Measurements from ENCODE around the gene PDE4D. TPM values are rescaled to one million over a fixed set of nuclear protein-coding genes. Genes with fewer than 3 reads are reported as not detected.

Gene PDE4D
- total and polyA plus RNA-seq, 10 of the 15 experiments (the other 5 are each of a cell fraction or from before 2014, with no cell fraction given) = 0.87 to 4.1 (median 2.2) TPM

DNA sequence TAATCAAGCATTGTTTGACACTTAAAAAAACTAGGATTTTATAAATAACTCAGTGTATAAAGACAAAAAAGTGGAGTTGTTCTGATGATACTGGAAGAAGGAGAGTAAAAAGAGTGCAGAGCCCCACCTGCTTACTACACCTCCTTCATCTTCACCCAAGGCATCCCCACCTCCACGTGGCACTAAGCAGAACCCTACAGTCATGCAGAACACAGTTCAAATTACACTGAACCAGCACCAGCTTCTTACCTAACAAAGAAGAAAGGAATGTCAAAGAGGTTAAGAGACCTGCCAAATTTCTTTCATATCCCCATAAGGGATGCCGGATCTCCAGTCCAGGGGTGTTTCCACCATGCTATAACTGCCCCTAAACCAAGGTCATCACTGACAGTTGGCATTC lies 55.5 kb downstream of the PDE4D start:
- in situ Hi-C loops (cut with MboI) = no loop called here
- Histone ChIP-seq H3K9ac (ENCODE audit: control insufficient read depth, insufficient read depth, low read length) (no peak overlapping the region), H3K4me3 (no peak overlapping the region), H4K20me1 (ENCODE audit: control insufficient read depth, insufficient read depth) (no peaks in the 10 kb centered on the region), H2AFZ (ENCODE audit: control insufficient read depth, low read depth, low read length) (no peak overlapping the region), H3K27ac (ENCODE audit: control insufficient read depth, insufficient read depth) (no peak overlapping the region), H3K4me2 (ENCODE audit: control insufficient read depth, insufficient read depth) (no peak overlapping the region), H3K4me1 (ENCODE audit: control insufficient read depth, insufficient read depth, low read length) (no peaks in the 10 kb centered on the region), H3K79me2 (ENCODE audit: control insufficient read depth, insufficient read depth, low read length) (no peaks in the 10 kb centered on the region), H3K9me3 (replicated peaks; ENCODE audit: control insufficient read depth, insufficient read depth, low read length) (no peaks in the 10 kb centered on the region), H3K36me3 (ENCODE audit: control insufficient read depth in 2 of 2, insufficient read depth in 2 of 2, low read length in 1 of 2) (no peaks in the 10 kb centered on the region), H3K27me3 (replicated peaks in 1 of 2; ENCODE audit: control insufficient read depth in 2 of 2, insufficient read depth in 2 of 2, low read length in 1 of 2) (no peaks in the 10 kb centered on the region)
- CTCF ChIA-PET = no interaction called here
- POLR2A ChIA-PET = no interaction called here
- DNase-seq (ENCODE audit: low read depth, low spot score) = no peak
- SMC1A ChIA-PET (ENCODE audit: uncharacterized antibody, unreplicated experiment) = interaction anchor here (0.7 kb wide), 1 partner anchor 265 kb away, joined by 3 read pairs; no protein-coding TSS in a partner anchor
- FAIRE-seq = no peak
- TF ChIP-seq, protein P1, sequence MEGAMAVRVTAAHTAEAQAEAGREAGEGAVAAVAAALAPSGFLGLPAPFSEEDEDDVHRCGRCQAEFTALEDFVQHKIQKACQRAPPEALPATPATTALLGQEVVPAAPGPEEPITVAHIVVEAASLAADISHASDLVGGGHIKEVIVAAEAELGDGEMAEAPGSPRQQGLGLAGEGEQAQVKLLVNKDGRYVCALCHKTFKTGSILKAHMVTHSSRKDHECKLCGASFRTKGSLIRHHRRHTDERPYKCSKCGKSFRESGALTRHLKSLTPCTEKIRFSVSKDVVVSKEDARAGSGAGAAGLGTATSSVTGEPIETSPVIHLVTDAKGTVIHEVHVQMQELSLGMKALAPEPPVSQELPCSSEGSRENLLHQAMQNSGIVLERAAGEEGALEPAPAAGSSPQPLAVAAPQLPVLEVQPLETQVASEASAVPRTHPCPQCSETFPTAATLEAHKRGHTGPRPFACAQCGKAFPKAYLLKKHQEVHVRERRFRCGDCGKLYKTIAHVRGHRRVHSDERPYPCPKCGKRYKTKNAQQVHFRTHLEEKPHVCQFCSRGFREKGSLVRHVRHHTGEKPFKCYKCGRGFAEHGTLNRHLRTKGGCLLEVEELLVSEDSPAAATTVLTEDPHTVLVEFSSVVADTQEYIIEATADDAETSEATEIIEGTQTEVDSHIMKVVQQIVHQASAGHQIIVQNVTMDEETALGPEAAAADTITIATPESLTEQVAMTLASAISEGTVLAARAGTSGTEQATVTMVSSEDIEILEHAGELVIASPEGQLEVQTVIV (IDR thresholded peaks at IDR 0.05; ENCODE audit: borderline replicate concordance, partially characterized antibody) = no peak
- TF ChIP-seq MXI1 (IDR thresholded peaks at IDR 0.05; ENCODE audit: low read depth, low read length) (no peak), RUNX3 (IDR thresholded peaks at IDR 0.05; ENCODE audit: low read length) (no peak), TCF7 (IDR thresholded peaks at IDR 0.05; ENCODE audit: borderline replicate concordance) (no peak), SUZ12 (IDR thresholded peaks at IDR 0.05; ENCODE audit: unreplicated experiment) (no peak), CREB1 (IDR thresholded peaks at IDR 0.05; ENCODE audit: low read depth) (no peak), FOXM1 (IDR thresholded peaks at IDR 0.05; ENCODE audit: low read depth, low read length) (no peak)
- TF ChIP-seq, protein P2, sequence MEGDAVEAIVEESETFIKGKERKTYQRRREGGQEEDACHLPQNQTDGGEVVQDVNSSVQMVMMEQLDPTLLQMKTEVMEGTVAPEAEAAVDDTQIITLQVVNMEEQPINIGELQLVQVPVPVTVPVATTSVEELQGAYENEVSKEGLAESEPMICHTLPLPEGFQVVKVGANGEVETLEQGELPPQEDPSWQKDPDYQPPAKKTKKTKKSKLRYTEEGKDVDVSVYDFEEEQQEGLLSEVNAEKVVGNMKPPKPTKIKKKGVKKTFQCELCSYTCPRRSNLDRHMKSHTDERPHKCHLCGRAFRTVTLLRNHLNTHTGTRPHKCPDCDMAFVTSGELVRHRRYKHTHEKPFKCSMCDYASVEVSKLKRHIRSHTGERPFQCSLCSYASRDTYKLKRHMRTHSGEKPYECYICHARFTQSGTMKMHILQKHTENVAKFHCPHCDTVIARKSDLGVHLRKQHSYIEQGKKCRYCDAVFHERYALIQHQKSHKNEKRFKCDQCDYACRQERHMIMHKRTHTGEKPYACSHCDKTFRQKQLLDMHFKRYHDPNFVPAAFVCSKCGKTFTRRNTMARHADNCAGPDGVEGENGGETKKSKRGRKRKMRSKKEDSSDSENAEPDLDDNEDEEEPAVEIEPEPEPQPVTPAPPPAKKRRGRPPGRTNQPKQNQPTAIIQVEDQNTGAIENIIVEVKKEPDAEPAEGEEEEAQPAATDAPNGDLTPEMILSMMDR (IDR thresholded peaks at IDR 0.05 in 2 of 3, conservative IDR thresholded peaks at IDR 0.05 in 1 of 3; ENCODE audit: control insufficient read depth in 2 of 3, extremely low read depth in 1 of 3, insufficient read depth in 1 of 3, low read depth in 3 of 3, low read length in 3 of 3) = no peak
- TF ChIP-seq, protein P3, sequence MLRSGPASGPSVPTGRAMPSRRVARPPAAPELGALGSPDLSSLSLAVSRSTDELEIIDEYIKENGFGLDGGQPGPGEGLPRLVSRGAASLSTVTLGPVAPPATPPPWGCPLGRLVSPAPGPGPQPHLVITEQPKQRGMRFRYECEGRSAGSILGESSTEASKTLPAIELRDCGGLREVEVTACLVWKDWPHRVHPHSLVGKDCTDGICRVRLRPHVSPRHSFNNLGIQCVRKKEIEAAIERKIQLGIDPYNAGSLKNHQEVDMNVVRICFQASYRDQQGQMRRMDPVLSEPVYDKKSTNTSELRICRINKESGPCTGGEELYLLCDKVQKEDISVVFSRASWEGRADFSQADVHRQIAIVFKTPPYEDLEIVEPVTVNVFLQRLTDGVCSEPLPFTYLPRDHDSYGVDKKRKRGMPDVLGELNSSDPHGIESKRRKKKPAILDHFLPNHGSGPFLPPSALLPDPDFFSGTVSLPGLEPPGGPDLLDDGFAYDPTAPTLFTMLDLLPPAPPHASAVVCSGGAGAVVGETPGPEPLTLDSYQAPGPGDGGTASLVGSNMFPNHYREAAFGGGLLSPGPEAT (IDR thresholded peaks at IDR 0.05; ENCODE audit: low read depth) = no peak
- TF ChIP-seq, protein P4, sequence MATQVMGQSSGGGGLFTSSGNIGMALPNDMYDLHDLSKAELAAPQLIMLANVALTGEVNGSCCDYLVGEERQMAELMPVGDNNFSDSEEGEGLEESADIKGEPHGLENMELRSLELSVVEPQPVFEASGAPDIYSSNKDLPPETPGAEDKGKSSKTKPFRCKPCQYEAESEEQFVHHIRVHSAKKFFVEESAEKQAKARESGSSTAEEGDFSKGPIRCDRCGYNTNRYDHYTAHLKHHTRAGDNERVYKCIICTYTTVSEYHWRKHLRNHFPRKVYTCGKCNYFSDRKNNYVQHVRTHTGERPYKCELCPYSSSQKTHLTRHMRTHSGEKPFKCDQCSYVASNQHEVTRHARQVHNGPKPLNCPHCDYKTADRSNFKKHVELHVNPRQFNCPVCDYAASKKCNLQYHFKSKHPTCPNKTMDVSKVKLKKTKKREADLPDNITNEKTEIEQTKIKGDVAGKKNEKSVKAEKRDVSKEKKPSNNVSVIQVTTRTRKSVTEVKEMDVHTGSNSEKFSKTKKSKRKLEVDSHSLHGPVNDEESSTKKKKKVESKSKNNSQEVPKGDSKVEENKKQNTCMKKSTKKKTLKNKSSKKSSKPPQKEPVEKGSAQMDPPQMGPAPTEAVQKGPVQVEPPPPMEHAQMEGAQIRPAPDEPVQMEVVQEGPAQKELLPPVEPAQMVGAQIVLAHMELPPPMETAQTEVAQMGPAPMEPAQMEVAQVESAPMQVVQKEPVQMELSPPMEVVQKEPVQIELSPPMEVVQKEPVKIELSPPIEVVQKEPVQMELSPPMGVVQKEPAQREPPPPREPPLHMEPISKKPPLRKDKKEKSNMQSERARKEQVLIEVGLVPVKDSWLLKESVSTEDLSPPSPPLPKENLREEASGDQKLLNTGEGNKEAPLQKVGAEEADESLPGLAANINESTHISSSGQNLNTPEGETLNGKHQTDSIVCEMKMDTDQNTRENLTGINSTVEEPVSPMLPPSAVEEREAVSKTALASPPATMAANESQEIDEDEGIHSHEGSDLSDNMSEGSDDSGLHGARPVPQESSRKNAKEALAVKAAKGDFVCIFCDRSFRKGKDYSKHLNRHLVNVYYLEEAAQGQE (IDR thresholded peaks at IDR 0.05; ENCODE audit: low read depth, low read length) = no peak
- no TSS peak for BruUV-seq (replicated peaks)
- ATAC-seq = no peak
- intact Hi-C loops (cut with micrococcal nuclease; ENCODE audit: unreplicated experiment) = no loop called here
- RAD21 ChIA-PET (ENCODE audit: unreplicated experiment) = no interaction called here
- WGBS (ENCODE audit: insufficient coverage, insufficient replicate concordance, low lambda C conversion rate, missing lambda C conversion rate) = 43% methylated on average over 2 of the region's 2 CpGs

All from GM12878 (cell line).